NCI-H446 treated with DMSO at 0.1 percent for 48 hours (cell line): ENCODE measurements around the gene VPS25.

ENCODE experiments used
- DNase-seq: peaks from one replicate; lab custom pipeline; 2025; lab: John Stamatoyannopoulos, UW

The VPS25 gene

DNA sequence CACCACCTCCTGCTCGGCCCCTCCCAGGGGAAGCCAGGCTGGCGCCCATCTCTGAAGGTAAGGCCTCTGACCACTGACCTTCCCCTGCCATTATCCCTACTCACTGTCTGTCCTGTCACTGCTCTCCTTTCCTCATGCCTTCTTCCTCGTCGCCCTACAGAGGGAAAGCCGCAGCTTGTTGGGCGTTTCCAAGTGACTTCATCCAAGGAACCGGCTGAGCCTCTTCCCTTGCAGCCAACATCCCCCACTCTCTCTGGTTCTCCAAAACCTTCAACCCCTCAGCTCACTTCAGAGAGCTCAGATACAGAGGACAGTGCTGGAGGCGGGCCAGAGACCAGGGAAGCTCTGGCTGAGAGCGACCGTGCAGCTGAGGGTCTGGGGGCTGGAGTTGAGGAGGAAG, 22.2 kb downstream of the VPS25 start:
- no peak for DNase-seq

DNA sequence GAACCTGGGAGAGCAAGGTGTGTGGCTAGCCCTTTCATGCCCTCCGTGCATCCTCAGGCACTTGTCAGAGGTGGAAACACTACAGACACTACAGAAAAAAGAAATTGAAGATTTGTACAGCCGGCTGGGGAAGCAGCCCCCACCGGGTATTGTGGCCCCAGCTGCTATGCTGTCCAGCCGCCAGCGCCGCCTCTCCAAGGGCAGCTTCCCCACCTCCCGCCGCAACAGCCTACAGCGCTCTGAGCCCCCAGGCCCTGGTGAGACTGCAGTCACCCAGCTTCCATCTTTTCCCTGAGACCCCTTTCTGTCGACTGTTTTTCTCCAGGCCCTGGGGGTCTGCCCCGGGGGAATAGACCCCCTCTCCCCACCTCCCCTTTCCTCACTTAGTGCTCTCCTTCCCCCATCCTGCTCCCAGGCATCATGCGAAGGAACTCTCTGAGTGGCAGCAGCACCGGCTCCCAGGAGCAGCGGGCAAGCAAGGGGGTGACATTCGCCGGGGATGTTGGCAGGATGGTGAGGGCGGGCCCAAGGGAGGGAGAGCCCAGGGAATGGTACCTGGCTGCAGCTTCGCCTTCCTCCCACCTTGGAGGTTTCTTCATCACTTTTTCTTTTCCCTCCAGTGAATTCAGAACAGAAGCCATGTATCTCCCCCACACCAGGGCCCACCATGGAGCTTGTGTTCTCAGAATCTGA, 23.0 kb downstream of the VPS25 start:
- DNase-seq, result no peak

DNA sequence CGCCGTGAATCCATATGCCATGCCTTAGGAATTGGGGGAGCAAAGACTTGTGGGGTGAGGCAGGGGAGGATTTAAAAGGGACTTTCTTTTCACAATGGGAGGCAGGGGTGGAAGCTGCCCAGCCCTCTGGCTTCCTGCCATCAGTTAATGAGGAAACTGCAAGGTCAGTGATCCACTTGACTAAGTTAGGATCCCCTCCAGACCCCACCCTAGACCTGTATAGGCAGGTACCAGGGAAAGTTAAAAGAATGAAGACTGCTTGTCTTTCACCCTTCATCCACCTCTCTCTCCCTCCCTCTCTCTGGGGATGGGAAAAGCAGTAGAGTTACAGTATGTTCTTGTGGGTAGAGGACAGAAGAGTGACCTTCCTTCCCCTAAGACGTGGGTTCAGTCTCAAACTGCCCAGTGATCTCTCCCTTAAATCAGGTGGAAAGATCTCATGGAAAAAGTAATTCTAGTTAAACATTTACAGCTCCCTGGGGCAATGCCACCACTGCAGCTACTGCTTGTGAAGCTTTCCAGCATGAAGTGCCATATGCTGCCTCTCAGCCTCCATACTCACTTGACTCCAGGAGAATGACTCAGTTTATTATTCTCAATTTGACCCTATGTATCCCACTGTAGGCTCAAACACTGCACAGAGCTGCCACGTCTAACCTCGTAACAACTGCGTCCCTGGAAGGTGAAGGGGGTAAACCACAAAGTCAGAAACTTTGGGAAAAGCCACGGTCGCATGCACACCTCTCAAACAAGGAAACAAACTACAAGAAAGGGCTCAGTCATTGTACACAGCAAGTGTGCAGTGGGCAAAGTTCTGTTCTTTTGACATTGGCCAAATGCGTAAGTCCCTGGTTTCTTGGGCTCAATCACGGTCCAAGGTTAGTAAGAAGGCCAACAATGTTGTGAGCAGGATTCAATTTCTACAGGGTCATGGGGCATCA, 24.1 kb downstream of the VPS25 start:
- no peak for DNase-seq

DNA sequence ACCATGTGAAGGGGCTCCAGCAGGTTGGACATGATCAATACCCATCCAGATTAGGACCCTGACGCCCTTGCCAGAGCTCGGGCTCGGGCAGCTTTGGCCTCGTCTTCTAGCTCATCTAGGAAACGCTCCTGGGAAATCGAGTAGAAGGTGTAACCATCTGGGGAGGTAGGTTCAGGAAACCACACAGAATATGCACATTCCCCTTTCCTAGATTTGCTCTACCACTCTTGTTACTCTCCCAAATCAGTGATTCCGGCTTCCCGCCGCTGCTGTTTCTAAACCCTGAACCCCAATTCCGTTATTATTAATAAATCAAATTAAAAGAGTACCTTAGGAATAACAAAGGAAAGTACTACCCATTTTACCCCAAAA, 24.7 kb downstream of the VPS25 start:
- no peak for DNase-seq

DNA sequence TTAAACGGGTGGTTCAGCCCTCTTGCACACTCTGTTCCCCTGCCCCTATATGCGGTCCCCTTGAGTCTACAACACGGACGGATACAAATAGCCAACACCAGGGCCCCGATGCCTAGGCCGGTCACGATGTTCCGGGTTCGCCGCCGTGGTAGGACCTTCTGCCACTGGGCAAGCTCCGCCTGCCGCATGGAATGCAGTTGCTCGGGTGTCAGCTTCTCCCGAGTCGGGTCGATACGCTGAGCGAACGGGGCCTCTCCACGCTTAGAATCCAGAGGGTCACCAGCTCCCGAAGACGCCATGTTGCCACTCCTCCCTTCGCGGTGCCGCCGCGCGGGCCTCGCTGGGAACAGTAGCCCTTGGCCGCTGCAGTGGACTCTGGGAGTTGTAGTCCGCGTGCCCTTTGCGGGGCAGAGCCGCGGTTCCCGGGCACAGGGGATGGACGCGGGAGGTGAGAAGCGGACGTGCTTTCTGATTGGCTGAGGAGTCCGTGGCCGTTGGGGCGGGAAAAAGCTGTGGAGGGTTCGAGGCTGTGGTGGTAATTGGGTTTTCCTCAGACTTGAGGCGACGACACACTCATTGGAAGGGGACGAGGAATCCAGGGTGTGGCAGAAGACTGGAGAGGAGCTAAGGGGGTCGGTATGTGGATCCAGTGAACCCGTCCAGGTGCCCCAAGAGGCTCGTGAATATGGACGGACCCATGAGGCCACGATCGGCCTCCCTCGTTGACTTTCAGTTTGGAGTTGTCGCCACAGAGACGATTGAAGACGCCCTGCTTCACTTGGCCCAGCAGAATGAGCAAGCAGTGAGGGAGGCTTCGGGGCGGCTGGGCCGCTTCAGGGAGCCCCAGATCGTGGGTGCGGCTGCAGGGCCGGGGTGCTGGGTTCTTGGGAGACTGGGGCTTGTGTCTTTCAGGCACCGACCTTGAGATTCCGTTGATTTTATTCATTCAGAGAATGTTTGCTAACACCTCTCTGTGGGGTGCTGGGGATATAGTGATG, 25.4 kb downstream of the VPS25 start, which contains the start of the genes CNTD1 and COA3:
Gene CNTD1 (plus strand): TSS at position 479 of the 998 bp plus-strand sequence. CDS start 207 bp downstream, at position 686.
Gene COA3 (minus strand): TSS at position 322 of the 998 bp plus-strand sequence. CDS start 23 bp downstream, at position 299.
- peak; percentile 64 for DNase-seq

DNA sequence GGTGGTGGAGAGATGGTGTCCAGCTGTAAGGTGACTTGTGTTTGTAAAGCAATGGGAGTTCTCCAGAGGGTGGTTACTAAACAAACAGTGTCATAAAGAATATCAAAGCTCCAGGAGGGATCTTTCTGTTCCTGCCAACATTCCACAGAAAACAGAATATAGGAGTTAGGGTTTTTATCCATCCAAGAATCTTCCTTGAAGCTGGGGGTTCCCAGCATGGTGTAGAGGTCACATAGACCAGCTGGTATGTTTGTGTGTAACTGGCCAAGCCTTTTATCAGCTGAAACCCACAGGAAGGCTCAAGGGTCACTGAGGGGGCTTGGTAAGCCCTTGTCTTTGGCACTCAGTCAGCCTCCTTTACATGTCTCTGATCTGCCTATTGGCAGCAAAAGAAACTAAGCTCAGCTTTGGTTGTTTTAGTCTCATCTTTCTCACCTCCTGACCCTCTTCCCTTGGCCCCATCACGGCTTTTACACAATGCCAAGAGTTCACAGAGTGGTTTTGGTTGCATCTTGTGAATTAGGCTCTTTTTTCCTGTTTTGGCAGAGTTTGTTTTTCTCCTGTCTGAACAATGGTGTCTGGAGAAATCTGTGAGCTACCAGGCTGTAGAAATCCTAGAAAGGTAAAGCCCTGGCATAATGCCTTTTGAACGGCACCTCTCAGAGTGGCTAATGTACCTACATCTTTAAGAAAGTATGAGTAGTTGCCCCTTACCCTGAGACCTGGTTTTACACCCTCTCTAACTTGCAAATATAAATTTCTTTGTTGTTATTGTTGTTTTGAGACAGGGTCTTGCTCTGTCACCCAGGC, 30.0 kb downstream of the VPS25 start:
- DNase-seq, result no peak

DNA sequence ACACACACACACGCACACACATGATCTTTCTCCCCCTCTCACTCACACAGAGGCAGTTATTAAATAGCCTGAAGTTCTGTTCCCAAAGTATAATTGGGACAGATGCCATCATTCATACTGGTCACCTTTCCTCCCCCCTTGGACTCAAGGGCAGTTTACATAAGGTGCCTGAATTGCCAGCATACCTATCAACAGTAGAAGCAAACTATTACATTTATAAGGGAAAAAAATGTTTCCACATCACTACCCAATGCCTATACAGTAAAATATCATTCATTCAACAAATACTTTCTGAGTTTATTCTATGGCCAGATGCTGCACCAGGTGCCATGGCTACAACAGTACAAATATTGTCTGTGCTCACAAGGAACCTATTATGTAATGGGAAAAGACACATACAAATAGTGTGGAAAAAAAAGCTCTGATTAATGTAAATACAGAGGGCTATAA, 31.7 kb downstream of the VPS25 start:
- no peak for DNase-seq

DNA sequence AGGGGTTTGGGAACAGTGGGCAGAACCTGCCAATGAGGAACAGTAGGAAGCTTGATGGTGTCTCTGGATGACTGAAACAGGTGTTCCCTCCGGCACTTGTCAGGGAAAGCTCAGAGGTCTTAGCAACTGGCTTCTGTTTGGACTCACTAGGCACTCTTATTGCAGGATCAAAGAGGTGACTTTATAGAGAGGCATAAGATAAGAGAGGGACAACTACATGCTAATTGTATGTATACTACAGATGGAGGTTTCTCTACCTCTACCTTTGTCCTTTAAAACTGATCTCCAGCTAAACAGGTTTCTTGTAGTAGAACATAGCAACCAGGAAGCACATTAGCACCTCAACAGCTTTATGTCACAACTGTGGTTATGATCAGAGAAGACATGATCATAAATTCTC, 33.0 kb downstream of the VPS25 start:
- DNase-seq, result no peak

DNA sequence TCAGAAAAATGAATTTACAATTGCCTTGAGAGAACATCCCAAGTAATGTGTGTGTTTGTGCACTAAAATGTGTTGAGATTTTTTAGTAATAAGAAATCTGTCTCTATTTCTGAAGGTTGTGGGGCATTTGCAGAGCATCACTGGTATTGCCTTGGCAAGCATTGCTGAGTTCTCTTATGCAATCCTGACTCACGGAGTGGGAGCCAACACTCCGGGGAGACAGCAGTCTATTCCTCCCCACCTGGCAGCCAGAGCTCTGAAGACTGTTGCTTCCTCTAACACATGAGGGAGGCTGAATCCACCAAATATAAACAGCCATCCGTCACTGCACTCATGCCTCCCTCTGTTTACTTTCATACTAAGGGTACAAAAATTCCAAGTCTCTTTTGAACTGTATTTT, 36.0 kb downstream of the VPS25 start:
- DNase-seq, result no peak

DNA sequence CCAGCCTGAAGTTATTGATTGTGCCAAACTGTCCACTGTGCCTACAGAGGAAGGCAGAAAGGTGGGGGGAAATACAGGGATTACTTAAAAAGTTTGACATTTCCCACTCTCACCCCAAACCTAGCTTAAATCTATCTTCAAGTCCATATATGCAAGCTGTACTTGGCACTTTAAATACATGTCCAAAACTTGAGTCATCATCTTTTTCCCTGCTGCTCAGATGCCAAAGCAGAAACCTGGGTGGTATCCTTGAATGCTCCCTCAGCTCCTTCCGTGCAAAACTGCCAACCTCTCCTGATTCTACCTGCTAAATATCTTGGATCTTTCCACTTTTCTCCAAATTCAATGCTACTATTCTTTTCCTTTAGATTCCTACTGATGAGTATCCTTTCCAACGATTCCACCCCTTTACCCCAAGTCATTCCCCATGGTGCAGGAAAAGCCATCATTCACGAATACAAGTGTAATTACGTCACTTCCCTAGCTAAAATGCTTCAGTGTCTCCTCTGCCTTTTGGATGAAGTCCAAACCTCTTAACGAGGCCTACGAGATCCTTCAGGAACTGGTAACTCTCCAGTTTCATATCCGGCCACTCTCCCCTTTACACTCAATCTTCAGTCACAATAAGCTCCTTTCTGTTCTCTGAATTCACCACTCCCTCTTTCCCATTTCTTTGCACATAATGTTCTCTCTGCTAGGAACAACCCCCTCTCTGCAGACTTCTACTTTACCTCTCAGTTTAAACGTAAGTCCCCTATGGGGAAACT, 41.6 kb downstream of the VPS25 start:
- DNase-seq, result no peak

DNA sequence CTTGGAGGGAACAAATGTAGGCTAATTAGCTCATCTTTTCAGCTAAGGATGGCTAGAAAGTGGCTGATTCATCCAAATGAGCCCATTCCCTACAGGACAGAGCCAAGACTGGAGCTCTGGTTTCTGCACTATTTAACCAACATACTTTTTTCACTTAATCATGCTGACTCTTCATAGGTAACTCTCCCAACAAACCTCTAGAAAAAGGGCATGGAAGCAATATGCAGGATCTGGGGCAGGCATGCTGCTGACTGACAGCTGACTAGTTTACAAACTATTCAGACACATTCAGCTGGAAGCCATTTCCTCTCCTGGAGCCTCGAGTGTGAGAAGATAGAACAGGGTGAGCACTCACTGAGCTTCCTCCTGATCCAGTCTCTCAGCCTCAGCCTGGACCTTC, 44.6 kb downstream of the VPS25 start:
- DNase-seq, result no peak

DNA sequence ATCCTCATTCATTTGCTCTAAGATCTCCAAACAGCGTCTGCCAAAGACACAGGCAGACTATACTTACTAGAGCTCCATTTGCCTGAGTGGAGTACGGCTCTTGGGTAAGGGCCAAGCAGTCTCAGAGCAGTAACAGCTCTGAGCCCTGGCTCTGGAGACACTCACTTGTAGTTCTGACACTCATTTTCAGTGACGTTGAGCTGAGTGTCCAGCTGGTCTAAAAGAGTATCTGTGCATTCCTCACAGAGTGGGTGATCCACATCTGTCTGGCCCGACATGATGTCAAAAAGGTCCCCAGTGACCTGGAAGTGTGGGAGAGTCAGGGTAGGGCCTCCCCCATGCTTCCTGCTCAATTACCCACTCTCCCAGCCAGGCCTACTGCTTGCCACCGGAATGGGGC, 45.1 kb downstream of the VPS25 start:
- no peak for DNase-seq

DNA sequence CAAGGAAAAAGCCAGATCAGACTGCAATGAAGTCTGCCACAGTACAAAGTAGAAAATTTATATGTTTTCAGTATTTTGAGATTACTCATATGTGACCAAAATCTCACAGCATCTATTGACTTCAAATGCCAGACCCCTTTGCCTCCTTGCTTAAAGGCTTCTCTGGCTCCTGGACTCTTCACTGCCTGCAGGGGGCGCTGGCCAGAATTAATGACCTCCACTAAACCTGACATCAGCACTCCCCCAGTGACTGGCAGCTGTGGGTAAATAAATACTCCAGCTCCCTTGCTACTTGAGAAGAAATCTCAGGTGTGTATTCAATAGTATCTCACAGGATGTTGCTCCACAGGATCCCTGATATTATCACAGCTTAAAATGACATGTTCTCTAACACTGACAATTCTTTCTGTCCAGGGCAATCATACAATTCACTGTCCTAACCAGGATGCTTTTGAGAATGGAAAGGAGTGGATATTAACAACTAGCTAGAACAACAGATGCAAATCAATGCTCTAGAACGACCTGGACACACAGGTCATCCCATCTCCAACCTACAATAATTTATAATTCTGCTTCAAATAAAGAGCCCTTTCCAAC, 46.8 kb downstream of the VPS25 start:
- DNase-seq, result no peak

DNA sequence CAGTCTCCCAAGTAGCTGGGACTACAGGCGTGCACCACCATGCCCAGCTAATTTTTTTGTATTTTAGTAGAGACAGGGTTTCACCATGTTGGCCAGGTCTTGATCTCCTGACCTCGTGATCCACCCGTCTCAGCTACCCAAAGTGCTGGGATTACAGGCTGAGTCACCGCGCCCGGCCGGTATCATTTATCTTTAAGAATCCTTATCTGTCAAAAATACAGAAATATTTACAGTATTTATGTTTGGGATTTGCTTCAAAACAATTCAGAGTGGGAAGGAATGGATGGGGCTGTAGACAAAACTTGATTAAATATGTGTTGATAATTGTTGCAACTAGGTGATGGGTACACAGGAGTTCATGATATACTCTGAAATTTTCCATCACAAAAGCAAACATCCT, 47.9 kb downstream of the VPS25 start:
- no peak for DNase-seq

DNA sequence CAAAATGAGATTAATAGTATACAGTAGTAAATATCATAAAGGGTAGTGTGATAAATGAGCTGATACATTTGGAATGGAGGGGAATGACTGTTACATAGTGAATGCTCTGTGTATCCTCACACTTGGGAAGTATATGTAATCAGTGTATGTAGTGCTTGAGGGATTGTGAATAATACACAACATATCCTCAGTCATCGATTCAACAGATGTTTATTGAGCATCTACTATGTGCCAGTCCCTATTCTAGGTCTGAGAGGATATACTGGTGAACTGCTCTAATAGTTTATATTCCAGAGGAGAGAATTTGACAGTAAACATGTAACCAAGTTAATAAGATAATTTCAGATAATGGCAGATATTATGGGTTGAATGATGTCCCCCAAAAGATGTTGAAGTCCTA, 54.2 kb downstream of the VPS25 start:
- no peak for DNase-seq
